ENCODE results near the gene NOX3.

Gene NOX3

GRCh38 chr6:155434096-155434495 lies 21.5 kb downstream of the NOX3 start:
- DNase-seq (ENCODE audit: low spot score) = no peak

GRCh38 chr6:155432293-155432692 lies 23.3 kb downstream of the NOX3 start:
- DNase-seq (ENCODE audit: low spot score) = no peak

GRCh38 chr6:155429321-155429893 lies 26.2 kb downstream of the NOX3 start:
- no peak for DNase-seq (ENCODE audit: low spot score)

- no peak for DNase-seq (ENCODE audit: low spot score)
These were observed 29.2 kb downstream of the NOX3 start for GRCh38 chr6:155426408-155426945.

GRCh38 chr6:155424181-155424580 lies 31.5 kb downstream of the NOX3 start:
- no peak for DNase-seq (ENCODE audit: low spot score)

- DNase-seq (ENCODE audit: low spot score) = no peak
These were observed 33.0 kb downstream of the NOX3 start for GRCh38 chr6:155422635-155423034.

GRCh38 chr6:155420492-155420891 lies 35.1 kb downstream of the NOX3 start:
- DNase-seq (ENCODE audit: low spot score) = no peak

- no peak for DNase-seq (ENCODE audit: low spot score)
These were observed 36.5 kb downstream of the NOX3 start for GRCh38 chr6:155419161-155419560.

- peak; percentile 41 for DNase-seq (ENCODE audit: low spot score)
These were observed 37.5 kb downstream of the NOX3 start for GRCh38 chr6:155418017-155418761.

- no peak for DNase-seq (ENCODE audit: low spot score)
These were observed 38.2 kb downstream of the NOX3 start for GRCh38 chr6:155417454-155417853.

- no peak for DNase-seq (ENCODE audit: low spot score)
These were observed 39.7 kb downstream of the NOX3 start for GRCh38 chr6:155415953-155416352.

GRCh38 chr6:155414049-155414448 lies 41.6 kb downstream of the NOX3 start:
- DNase-seq (ENCODE audit: low spot score) = no peak

- no peak for DNase-seq (ENCODE audit: low spot score)
These were observed 43.3 kb downstream of the NOX3 start for GRCh38 chr6:155412335-155412734.

- DNase-seq (ENCODE audit: low spot score) = no peak
These were observed 44.2 kb downstream of the NOX3 start for GRCh38 chr6:155411154-155412052.

- no peak for DNase-seq (ENCODE audit: low spot score)
These were observed 46.2 kb downstream of the NOX3 start for GRCh38 chr6:155409391-155409790.

GRCh38 chr6:155408981-155409380 lies 46.7 kb downstream of the NOX3 start:
- no peak for DNase-seq (ENCODE audit: low spot score)

GRCh38 chr6:155408231-155408630 lies 47.4 kb downstream of the NOX3 start:
- no peak for DNase-seq (ENCODE audit: low spot score)

- DNase-seq (ENCODE audit: low spot score) = no peak
These were observed 48.8 kb downstream of the NOX3 start for GRCh38 chr6:155406801-155407200.

GRCh38 chr6:155404937-155405336 lies 50.7 kb downstream of the NOX3 start:
- DNase-seq (ENCODE audit: low spot score) = no peak

GRCh38 chr6:155402656-155403304 lies 52.9 kb downstream of the NOX3 start:
- DNase-seq (ENCODE audit: low spot score) = peak; percentile 73

GRCh38 chr6:155400654-155400965 lies 55.0 kb downstream of the NOX3 start:
- no peak for DNase-seq (ENCODE audit: low spot score)
